Panc1 (cell line): ENCODE data around the gene TCTN1. TPM values are rescaled to one million over a fixed set of nuclear protein-coding genes. Genes with fewer than 3 reads are reported as not detected.

Source experiments
- ATAC-seq: fragments of 200-7000 bp; cut with Tn5 transposase; 2 replicates; pipeline ENCODE4 v1.9.1; 2020; ENCODE audit warnings: mild to moderate bottlenecking, moderate library complexity
- BruUV-seq: library from RNA; stranded (reverse); fragments of 400-500 nt; replicated peaks from 2 replicates; lab custom pipeline; 2021; lab: Mats Ljungman, UMichigan
- CTCF ChIA-PET: fragments of 300-600 bp; sonication (Branson Sonifier 250); formaldehyde crosslinking; loops from one replicate; lab custom pipeline; 2022; ENCODE audit warnings: antibody characterized with exemption; lab: Charles Lee
- POLR2A ChIA-PET: fragments of 300-600 bp; sonication (Branson Sonifier 250); formaldehyde crosslinking; loops from one replicate; lab custom pipeline; 2022; ENCODE audit warnings: antibody characterized with exemption; lab: Charles Lee
- DNase-seq: peaks from one replicate; pipeline ENCODE4 v3.0.0-alpha.2; 2010; ENCODE audit warnings: low read depth, low spot score
- H3K27ac ChIP-seq: 2 replicates; pipeline ENCODE4 v1.5.1; 2011; ENCODE audit warnings: mild to moderate bottlenecking, low read length, inconsistent platforms
- H3K27me3 ChIP-seq: fragments of 200-500 bp; sonication (Bioruptor generic); 2 replicates; pipeline ENCODE4 v1.6.0; 2014; ENCODE audit warnings: low read length, inconsistent platforms; ENCODE audit not compliant: control insufficient read depth, insufficient read depth
- H3K36me3 ChIP-seq: fragments of 200-500 bp; sonication (Bioruptor generic); 2 replicates; pipeline ENCODE4 v1.5.1; 2014; ENCODE audit warnings: inconsistent platforms, mild to moderate bottlenecking, low read length, moderate library complexity; ENCODE audit not compliant: control insufficient read depth, insufficient read depth
- H3K4me1 ChIP-seq: 2 replicates; pipeline ENCODE4 v1.5.1; 2011; ENCODE audit warnings: inconsistent platforms, mild to moderate bottlenecking, low read length, moderate library complexity; ENCODE audit not compliant: control insufficient read depth, insufficient read depth
- H3K4me3 ChIP-seq, 2 experiments: 2 replicates each; pipeline ENCODE4 v1.5.1; 2011 to 2012; ENCODE audit warnings: low read depth in 2 of 2, low read length in 2 of 2, mild to moderate bottlenecking in 2 of 2, inconsistent platforms in 1 of 2, moderate library complexity in 1 of 2
- H3K9me3 ChIP-seq: fragments of 200-500 bp; sonication (Bioruptor generic); 2 replicates; pipeline ENCODE4 v1.5.1; 2014; ENCODE audit warnings: low read depth, mild to moderate bottlenecking, inconsistent platforms, low read length, moderate library complexity; ENCODE audit not compliant: control insufficient read depth, insufficient read depth
- POLR2AphosphoS5 ChIP-seq: IDR thresholded peaks from 2 replicates; pipeline ENCODE4 v1.6.1; 2012; ENCODE audit warnings: mild to moderate bottlenecking, low read depth, low read length, moderate library complexity
- SIN3A ChIP-seq: IDR thresholded peaks from 2 replicates; pipeline ENCODE4 v1.6.1; 2012; ENCODE audit warnings: low read depth, mild to moderate bottlenecking, low read length, moderate library complexity, borderline replicate concordance; ENCODE audit not compliant: insufficient read depth
- TCF7L2 ChIP-seq: IDR thresholded peaks from 2 replicates; pipeline ENCODE4 v1.6.1; 2011; ENCODE audit warnings: mild to moderate bottlenecking, low read depth, low read length, inconsistent platforms
- in situ Hi-C: cut with HindIII; loops from 2 replicates; pipeline ENCODE4 v1.10.0; 2016; ENCODE audit warnings: low sequenced_read_pairs, low pct_unique_long_range_greater_than_20kb
- intact Hi-C: fragments of 100-400 bp; cut with micrococcal nuclease; formaldehyde crosslinking; loops from one replicate; pipeline ENCODE4 v1.10.0; 2022; ENCODE audit not compliant: unreplicated experiment
- total RNA-seq: library from RNA; stranded (reverse); gene quantifications from one replicate; pipeline ENCODE4 v1.2.1, GENCODE V29; 2021; ENCODE audit not compliant: unreplicated experiment
- TF ChIP-seq, protein P1 (sequence below): fragments of 450-650 bp; IDR thresholded peaks from 2 replicates; pipeline ENCODE4 v1.5.1; 2017; ENCODE audit warnings: mild to moderate bottlenecking
- TF ChIP-seq, protein P2 (sequence below), 2 experiments: IDR thresholded peaks; 2 replicates each; pipeline ENCODE4 v1.6.1; 2011 to 2012; ENCODE audit warnings: low read depth in 2 of 2, control low read depth in 1 of 2, low read length in 1 of 2, mild to moderate bottlenecking in 1 of 2, moderate library complexity in 1 of 2; ENCODE audit not compliant: insufficient read depth in 1 of 2

TCTN1 gene
- total RNA-seq, 1 experiment from 2014 or later, result 28.5 TPM

DNA sequence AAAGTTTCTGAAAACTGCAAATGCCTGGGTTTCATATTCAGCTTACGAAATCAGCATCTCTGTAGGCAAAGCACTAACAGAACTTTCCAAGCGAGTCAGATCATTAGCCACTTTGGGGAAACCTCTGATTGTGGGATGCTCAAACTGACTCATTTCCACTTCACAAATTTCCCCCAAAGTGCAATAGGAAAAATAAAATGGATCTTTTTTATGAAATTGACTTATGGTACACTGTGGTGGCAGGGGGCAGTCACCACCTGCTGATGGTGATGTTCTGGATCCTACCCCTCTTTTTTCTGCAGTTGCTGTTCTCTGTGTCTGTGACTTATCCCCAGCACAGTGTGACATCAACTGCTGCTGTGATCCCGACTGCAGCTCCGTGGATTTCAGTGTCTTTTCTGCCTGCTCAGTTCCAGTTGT lies 5.6 kb downstream of the TCTN1 start:
- ATAC-seq (no peak), DNase-seq (no peak)
- Histone ChIP-seq H3K27ac (no peak overlapping the region), H3K36me3 (no peaks in the 10 kb centered on the region), H3K4me1 (0 out of 2 replicates have a peak, but pooled peaks cover 1% of the 10 kb centered on the region), H3K27me3 (no peaks in the 10 kb centered on the region), H3K4me3 (no peak overlapping the region), H3K9me3 (no peaks in the 10 kb centered on the region)
- no TSS peak for BruUV-seq
- intact Hi-C loops, result loop anchor here (10.0 kb wide), 1 partner anchor 75 kb away; no protein-coding TSS in a partner anchor
- POLR2A ChIA-PET, result no interaction called here
- in situ Hi-C loops, result no loop called here
- no peak for TF ChIP-seq TCF7L2
- TF ChIP-seq, protein P1, sequence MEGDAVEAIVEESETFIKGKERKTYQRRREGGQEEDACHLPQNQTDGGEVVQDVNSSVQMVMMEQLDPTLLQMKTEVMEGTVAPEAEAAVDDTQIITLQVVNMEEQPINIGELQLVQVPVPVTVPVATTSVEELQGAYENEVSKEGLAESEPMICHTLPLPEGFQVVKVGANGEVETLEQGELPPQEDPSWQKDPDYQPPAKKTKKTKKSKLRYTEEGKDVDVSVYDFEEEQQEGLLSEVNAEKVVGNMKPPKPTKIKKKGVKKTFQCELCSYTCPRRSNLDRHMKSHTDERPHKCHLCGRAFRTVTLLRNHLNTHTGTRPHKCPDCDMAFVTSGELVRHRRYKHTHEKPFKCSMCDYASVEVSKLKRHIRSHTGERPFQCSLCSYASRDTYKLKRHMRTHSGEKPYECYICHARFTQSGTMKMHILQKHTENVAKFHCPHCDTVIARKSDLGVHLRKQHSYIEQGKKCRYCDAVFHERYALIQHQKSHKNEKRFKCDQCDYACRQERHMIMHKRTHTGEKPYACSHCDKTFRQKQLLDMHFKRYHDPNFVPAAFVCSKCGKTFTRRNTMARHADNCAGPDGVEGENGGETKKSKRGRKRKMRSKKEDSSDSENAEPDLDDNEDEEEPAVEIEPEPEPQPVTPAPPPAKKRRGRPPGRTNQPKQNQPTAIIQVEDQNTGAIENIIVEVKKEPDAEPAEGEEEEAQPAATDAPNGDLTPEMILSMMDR, result no peak
- CTCF ChIA-PET, result interaction anchor here (0.6 kb wide), 1 partner anchor 18 kb away, joined by 3 read pairs; no protein-coding TSS in a partner anchor

DNA sequence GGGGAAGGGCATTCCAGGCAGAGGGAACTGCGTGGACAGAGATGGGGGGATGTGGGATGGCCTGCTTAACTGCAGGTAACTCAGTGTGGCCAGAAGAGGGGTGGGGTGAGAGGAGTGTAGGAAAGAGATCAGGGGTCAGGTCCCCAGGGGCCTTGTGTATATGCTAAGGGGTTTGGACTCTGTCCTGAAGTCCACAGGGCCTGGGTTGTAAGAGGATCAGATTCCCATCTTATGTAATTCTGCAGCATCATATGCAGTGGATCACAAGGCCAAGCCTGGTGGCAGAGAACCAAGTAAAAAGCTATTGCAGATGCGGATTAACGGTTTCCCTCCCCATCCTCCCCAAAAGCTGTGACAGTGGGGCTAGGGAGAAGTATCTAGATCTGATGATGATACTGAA lies 8.7 kb downstream of the TCTN1 start:
- intact Hi-C loops (no loop called here), in situ Hi-C loops (no loop called here)
- no peak for ATAC-seq
- TF ChIP-seq, protein P2, sequence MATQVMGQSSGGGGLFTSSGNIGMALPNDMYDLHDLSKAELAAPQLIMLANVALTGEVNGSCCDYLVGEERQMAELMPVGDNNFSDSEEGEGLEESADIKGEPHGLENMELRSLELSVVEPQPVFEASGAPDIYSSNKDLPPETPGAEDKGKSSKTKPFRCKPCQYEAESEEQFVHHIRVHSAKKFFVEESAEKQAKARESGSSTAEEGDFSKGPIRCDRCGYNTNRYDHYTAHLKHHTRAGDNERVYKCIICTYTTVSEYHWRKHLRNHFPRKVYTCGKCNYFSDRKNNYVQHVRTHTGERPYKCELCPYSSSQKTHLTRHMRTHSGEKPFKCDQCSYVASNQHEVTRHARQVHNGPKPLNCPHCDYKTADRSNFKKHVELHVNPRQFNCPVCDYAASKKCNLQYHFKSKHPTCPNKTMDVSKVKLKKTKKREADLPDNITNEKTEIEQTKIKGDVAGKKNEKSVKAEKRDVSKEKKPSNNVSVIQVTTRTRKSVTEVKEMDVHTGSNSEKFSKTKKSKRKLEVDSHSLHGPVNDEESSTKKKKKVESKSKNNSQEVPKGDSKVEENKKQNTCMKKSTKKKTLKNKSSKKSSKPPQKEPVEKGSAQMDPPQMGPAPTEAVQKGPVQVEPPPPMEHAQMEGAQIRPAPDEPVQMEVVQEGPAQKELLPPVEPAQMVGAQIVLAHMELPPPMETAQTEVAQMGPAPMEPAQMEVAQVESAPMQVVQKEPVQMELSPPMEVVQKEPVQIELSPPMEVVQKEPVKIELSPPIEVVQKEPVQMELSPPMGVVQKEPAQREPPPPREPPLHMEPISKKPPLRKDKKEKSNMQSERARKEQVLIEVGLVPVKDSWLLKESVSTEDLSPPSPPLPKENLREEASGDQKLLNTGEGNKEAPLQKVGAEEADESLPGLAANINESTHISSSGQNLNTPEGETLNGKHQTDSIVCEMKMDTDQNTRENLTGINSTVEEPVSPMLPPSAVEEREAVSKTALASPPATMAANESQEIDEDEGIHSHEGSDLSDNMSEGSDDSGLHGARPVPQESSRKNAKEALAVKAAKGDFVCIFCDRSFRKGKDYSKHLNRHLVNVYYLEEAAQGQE (IDR thresholded peaks at IDR 0.05; ENCODE audit: insufficient read depth in 1 of 2, low read depth in 2 of 2, low read length in 1 of 2), result no peak
- no peak for TF ChIP-seq TCF7L2
- TF ChIP-seq POLR2AphosphoS5, result no peak
- TF ChIP-seq, protein P1, result no peak
- no peak for TF ChIP-seq SIN3A
- Histone ChIP-seq H3K4me3 (no peak overlapping the region), H3K9me3 (no peaks in the 10 kb centered on the region), H3K27ac (no peak overlapping the region), H3K4me1 (no peaks in the 10 kb centered on the region), H3K27me3 (no peaks in the 10 kb centered on the region), H3K36me3 (no peaks in the 10 kb centered on the region)
- CTCF ChIA-PET, result no interaction called here
- BruUV-seq, result no TSS peak
- no peak for DNase-seq
- POLR2A ChIA-PET, result interaction anchor here (0.5 to 0.9 kb wide), 2 partner anchors 33 to 200 kb away, joined by 3 to 7 read pairs; no protein-coding TSS in a partner anchor
